Karpas-422 (cell line): ENCODE measurements around the gene KIN. TPM values are rescaled to one million over a fixed set of nuclear protein-coding genes. Genes with fewer than 3 reads are reported as not detected.

Source experiments
- DNase-seq: peaks from one replicate; pipeline ENCODE4 v3.0.0-alpha.2; 2015
- H2AFZ ChIP-seq: fragments of 200-600 bp; sonication (generic); 2 replicates; pipeline ENCODE4 v1.6.1; 2014; ENCODE audit warnings: antibody characterized with exemption, low read length, mixed read lengths
- H3K27ac ChIP-seq: fragments of 200-600 bp; sonication (generic); 2 replicates; pipeline ENCODE4 v1.5.1; 2014; ENCODE audit warnings: mild to moderate bottlenecking, low read length, moderate library complexity
- H3K27me3 ChIP-seq: fragments of 200-600 bp; sonication (generic); 2 replicates; pipeline ENCODE4 v1.6.1; 2014; ENCODE audit warnings: low read length, mixed read lengths
- H3K36me3 ChIP-seq: fragments of 200-600 bp; sonication (generic); 2 replicates; pipeline ENCODE4 v1.6.1; 2014; ENCODE audit warnings: low read length, mixed read lengths; ENCODE audit not compliant: insufficient read depth
- H3K4me1 ChIP-seq: fragments of 200-600 bp; sonication (generic); 2 replicates; pipeline ENCODE4 v1.6.1; 2014; ENCODE audit warnings: mild to moderate bottlenecking, low read length, mixed read lengths
- H3K4me2 ChIP-seq: fragments of 200-600 bp; sonication (generic); 2 replicates; pipeline ENCODE4 v1.6.1; 2014; ENCODE audit warnings: low read length, low read depth, mild to moderate bottlenecking; ENCODE audit not compliant: poor library complexity, severe bottlenecking
- H3K4me3 ChIP-seq: fragments of 200-600 bp; sonication (generic); 2 replicates; pipeline ENCODE4 v1.5.1; 2014; ENCODE audit warnings: mild to moderate bottlenecking, antibody characterized with exemption, low read length, mixed read lengths
- H3K79me2 ChIP-seq: fragments of 200-600 bp; sonication (generic); 2 replicates; pipeline ENCODE4 v1.6.1; 2014; ENCODE audit warnings: mild to moderate bottlenecking, low read length, mixed read lengths
- H3K9ac ChIP-seq: fragments of 200-600 bp; sonication (generic); 2 replicates; pipeline ENCODE4 v1.6.0; 2014; ENCODE audit warnings: low read length
- H3K9me2 ChIP-seq: fragments of 200-600 bp; sonication (generic), shearing (Covaris generic); replicated peaks from 2 replicates; pipeline ENCODE4 v1.6.0; 2014; ENCODE audit warnings: mild to moderate bottlenecking, low read length, moderate library complexity; ENCODE audit not compliant: insufficient read depth
- H3K9me3 ChIP-seq: fragments of 300-700, 200-600 bp; sonication (generic); 2 replicates; pipeline ENCODE4 v1.6.1; 2014; ENCODE audit warnings: low read length, mixed read lengths
- H4K20me1 ChIP-seq: fragments of 200-600 bp; sonication (generic); 2 replicates; pipeline ENCODE4 v1.6.1; 2014; ENCODE audit warnings: mild to moderate bottlenecking, antibody characterized with exemption, low read length, low read depth; ENCODE audit not compliant: insufficient read depth
- total RNA-seq: library from RNA; depleted of rRNA; stranded (reverse); fragments of >200 nt; shearing (Covaris generic); gene quantifications from 2 replicates; pipeline ENCODE4 v1.2.3, GENCODE V29; 2014; ENCODE audit warnings: low replicate concordance; rRNA removed

Gene KIN
- total RNA-seq, 1 experiment from 2014 or later = 7.9 TPM

DNA sequence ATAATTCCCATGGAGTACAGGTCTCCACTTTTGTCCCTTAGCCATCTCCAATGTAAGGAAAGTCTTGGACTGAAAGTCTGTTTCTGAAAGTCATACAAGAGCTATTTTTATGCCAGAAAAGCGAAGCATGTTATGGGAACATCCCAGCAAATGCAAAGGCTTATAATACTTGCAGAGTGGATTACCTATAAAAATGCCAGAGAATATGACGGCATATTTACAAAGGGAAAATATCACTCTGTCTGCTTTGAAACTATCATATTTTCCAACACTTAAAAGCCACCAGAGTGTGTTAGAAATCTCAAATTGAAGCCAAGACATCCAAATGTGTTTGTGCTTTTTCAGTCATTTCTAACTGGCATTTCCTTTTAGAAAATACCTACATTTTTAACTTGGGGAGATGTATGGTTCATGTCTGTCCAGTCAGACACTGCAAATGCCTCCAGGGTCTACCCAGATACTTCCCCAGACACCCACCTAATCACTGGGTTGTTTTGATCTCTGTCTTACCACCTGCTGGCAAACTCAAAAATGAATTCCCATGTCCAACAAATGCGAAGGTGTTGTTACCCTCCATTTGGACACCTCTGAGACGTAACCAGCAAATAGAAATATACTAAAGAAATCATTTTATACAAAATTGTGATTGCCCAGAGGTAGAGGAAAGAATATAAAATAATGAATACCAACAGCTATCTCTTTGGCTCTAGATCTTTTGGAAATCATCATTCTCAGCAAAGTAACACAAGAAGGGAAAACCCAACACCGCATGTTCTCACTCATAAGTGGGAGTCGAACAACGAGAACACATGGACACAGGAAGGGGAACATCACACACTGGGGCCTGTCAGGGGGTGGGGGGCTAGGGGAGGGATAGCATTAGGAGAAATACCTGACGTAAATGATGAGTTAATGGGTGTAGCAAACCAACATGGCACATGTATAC lies 83.4 kb downstream of the KIN start:
- no peak overlapping the region for H3K4me2 ChIP-seq
- H4K20me1 ChIP-seq = no peaks in the 10 kb centered on the region
- no peak overlapping the region for H3K4me3 ChIP-seq
- H3K9me2 ChIP-seq = no peaks in the 10 kb centered on the region
- H3K27me3 ChIP-seq = no peaks in the 10 kb centered on the region
- H3K9ac ChIP-seq = no peak overlapping the region
- no peaks in the 10 kb centered on the region for H3K4me1 ChIP-seq
- DNase-seq = no peak
- no peaks in the 10 kb centered on the region for H3K36me3 ChIP-seq
- H2AFZ ChIP-seq = no peak overlapping the region
- H3K27ac ChIP-seq = no peak overlapping the region
- no peaks in the 10 kb centered on the region for H3K9me3 ChIP-seq
- no peaks in the 10 kb centered on the region for H3K79me2 ChIP-seq

- no peak within 1 kb of the TSS for H3K27ac ChIP-seq
- no peak within 1 kb of the TSS for H3K4me2 ChIP-seq
- H3K79me2 ChIP-seq = no peaks in the 10 kb centered on the region
- H2AFZ ChIP-seq = no peak within 1 kb of the TSS
- H3K27me3 ChIP-seq = no peaks in the 10 kb centered on the region
- no peaks in the 10 kb centered on the region for H3K36me3 ChIP-seq
- H3K4me3 ChIP-seq = no peak within 1 kb of the TSS
- no peaks in the 10 kb centered on the region for H3K4me1 ChIP-seq
- no peaks in the 10 kb centered on the region for H3K9me2 ChIP-seq
- H4K20me1 ChIP-seq = no peaks in the 10 kb centered on the region
- H3K9ac ChIP-seq = no peak within 1 kb of the TSS
- DNase-seq = no peak
- no peaks in the 10 kb centered on the region for H3K9me3 ChIP-seq
These were observed 84.7 kb downstream of the KIN start, which contains the start of gene ITIH2 for GRCh38 chr10:7703140-7703539. Gene ITIH2, plus strand, starts transcription at chr10:7703316. Its CDS starts 119 bp downstream, at chr10:7703435.

DNA sequence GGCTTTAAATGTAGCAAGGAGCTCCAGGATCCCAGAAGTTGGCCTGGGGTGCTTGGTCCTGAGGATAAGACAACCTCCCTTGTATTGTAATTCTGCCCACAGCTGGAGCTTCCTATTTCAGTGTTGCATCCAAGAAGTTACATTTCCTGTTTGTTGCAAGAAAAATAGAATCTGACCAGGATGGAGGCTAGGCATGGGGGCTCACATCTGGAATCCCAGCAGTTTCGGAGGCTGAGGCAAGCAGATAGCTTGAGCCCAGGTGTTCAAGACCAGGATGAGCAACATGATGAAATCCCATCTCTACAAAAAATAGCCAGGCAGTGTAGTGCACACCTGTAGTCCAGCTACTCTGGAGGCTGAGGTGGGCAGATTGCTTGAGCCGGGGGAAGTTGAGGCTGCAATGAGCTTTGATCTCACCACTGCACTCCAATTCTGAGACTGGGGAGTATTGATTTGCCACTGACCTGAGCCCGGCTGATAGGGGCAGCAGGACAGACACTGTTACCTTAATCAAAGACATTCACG lies 85.4 kb downstream of the KIN start:
- Histone ChIP-seq H3K9me2 (no peaks in the 10 kb centered on the region), H3K27ac (no peak overlapping the region), H3K27me3 (no peaks in the 10 kb centered on the region), H2AFZ (no peak overlapping the region), H3K9ac (no peak overlapping the region), H3K36me3 (no peaks in the 10 kb centered on the region), H3K4me3 (no peak overlapping the region), H3K9me3 (no peaks in the 10 kb centered on the region), H4K20me1 (no peaks in the 10 kb centered on the region), H3K4me1 (no peaks in the 10 kb centered on the region), H3K79me2 (no peaks in the 10 kb centered on the region), H3K4me2 (no peak overlapping the region)
- DNase-seq = no peak

DNA sequence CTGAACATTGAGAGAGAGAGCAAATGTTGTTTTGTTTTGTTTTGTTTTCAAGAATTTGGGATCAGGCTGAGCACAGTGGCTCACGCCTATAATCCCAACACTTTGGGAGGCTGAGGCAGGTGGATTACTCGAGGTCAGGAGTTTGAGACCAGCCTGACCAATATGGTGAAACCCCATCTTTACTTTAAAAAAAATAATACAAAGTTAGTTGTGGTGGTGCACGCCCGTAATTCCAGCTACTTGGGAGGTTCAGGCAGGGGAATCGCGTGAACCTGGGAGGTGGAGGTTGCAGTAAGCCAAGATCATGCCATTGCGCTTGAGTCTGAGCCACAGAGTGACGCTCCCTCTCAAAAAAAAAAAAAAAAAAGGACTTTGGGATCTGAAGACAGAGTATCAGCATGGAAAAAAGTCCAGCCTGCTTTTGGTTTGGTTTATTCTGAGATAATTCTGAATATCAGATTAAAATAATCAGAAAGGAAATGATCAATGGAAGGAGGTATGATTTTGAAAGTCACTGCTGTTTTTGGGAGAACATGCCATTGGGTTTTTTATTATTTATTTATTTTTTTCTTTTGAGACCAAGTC lies 86.5 kb downstream of the KIN start:
- Histone ChIP-seq H4K20me1 (no peaks in the 10 kb centered on the region), H3K4me3 (no peak overlapping the region), H3K27me3 (no peaks in the 10 kb centered on the region), H3K9me2 (no peaks in the 10 kb centered on the region), H3K36me3 (no peaks in the 10 kb centered on the region), H3K9me3 (no peaks in the 10 kb centered on the region), H3K4me2 (no peak overlapping the region), H3K79me2 (no peaks in the 10 kb centered on the region), H3K9ac (no peak overlapping the region), H3K27ac (no peak overlapping the region), H3K4me1 (no peaks in the 10 kb centered on the region), H2AFZ (no peak overlapping the region)
- no peak for DNase-seq

Other genes with a start within 250 kb of the KIN start
- gene ITIH5, start 121.0 kb downstream of the KIN start, total RNA-seq = not detected in 2 replicates
- not detected in 2 replicates for gene ITIH2, start 84.7 kb downstream of the KIN start, total RNA-seq
- 207 and 291 TPM in 2 replicates for gene ATP5F1C, start 184 bp upstream of the KIN start, total RNA-seq
- 4.5 and 4.7 TPM in 2 replicates for gene TAF3, start 30.5 kb upstream of the KIN start, total RNA-seq